Measurements from ENCODE around the gene RBBP4.

DNA sequence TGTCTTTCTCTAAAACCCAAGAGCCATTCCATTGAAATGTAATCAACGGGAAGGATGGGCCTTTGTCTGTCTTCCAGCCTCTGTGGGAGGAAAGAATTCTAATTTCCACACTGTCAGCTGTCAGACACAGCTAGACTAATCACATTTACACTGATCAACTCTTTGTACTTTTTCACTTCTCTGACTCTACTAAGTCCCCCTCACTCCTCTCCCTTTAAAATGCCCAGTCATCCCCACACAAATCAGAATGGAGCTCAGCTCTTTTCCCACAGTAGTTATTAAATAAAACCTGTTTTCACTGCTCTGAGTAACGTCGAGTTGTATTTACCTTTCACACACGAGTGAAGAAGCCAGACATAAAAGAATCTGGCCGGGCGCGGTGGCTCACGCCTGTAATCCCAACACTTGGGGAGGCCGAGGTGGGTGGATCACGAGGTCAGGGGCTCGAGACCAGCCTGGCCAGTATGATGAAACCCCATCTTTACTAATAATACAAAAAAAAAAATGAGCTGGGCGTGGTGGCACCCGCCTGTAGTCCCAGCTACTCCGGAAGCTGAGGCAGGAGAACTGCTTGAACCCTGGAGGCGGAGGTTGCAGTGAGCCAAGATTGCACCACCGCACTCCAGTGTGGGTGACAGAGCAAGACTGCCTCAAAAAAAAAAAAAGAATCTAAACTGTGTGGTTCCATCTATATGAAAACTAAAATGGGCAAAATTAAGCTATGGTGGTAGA lies 13.9 kb upstream of the RBBP4 start:
- TF ChIP-seq, protein P1, sequence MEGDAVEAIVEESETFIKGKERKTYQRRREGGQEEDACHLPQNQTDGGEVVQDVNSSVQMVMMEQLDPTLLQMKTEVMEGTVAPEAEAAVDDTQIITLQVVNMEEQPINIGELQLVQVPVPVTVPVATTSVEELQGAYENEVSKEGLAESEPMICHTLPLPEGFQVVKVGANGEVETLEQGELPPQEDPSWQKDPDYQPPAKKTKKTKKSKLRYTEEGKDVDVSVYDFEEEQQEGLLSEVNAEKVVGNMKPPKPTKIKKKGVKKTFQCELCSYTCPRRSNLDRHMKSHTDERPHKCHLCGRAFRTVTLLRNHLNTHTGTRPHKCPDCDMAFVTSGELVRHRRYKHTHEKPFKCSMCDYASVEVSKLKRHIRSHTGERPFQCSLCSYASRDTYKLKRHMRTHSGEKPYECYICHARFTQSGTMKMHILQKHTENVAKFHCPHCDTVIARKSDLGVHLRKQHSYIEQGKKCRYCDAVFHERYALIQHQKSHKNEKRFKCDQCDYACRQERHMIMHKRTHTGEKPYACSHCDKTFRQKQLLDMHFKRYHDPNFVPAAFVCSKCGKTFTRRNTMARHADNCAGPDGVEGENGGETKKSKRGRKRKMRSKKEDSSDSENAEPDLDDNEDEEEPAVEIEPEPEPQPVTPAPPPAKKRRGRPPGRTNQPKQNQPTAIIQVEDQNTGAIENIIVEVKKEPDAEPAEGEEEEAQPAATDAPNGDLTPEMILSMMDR (IDR thresholded peaks at IDR 0.05; ENCODE audit: poor library complexity, severe bottlenecking), result no peak
- no peak for TF ChIP-seq RAD21 (conservative IDR thresholded peaks at IDR 0.05)
